SU-DHL-6 (cell line): ENCODE data around the gene RBMS3.

Experiments
- CTCF ChIP-seq: fragments of 200-600 bp; sonication (generic); IDR thresholded peaks from one replicate; pipeline ENCODE4 v1.5.1; 2017; ENCODE audit warnings: antibody characterized with exemption, mild to moderate bottlenecking, low read length, moderate library complexity; ENCODE audit not compliant: insufficient read depth, poor library complexity, severe bottlenecking
- EZH2phosphoT487 ChIP-seq: fragments of 200-600 bp; sonication (generic), shearing (Covaris generic); conservative IDR thresholded peaks from 2 replicates; pipeline ENCODE4 v1.6.1; 2018; ENCODE audit warnings: mild to moderate bottlenecking, antibody characterized with exemption, low read length, moderate library complexity, mixed read lengths

GRCh38 chr3:30035935-30036567, 755.2 kb downstream of the RBMS3 start:
- no peak for TF ChIP-seq EZH2phosphoT487
- TF ChIP-seq CTCF, result no peak
